Activated CD4-positive, alpha-beta memory T cell treated with anti-CD3 and anti-CD28 coated beads, Interleukin-2, amount 10 ng/mL, durations not matched to agents 7 days and 5 days (primary cell): Measurements from ENCODE around the gene HOXA5. TPM values are rescaled to one million over a fixed set of nuclear protein-coding genes. Genes with fewer than 3 reads are reported as not detected.
A peak's percentile ranks its signal among the peaks of the same experiment; 100 is the strongest.

Source experiments
- CTCF ChIA-PET: fragments of 350-600 bp; sonication (Branson Sonifier 250); formaldehyde crosslinking; loops from one replicate; lab custom pipeline; 2021; ENCODE audit warnings: antibody characterized with exemption, inconsistent platforms; lab: Charles Lee
- POLR2A ChIA-PET: fragments of 350-600 bp; sonication (Branson Sonifier 250); formaldehyde crosslinking; loops from one replicate; lab custom pipeline; 2021; ENCODE audit warnings: antibody characterized with exemption; lab: Charles Lee
- DNase-seq: peaks from one replicate; pipeline ENCODE4 v3.0.0-alpha.2; 2020
- H3K27ac Mint-ChIP-seq: one replicate; pipeline ENCODE4 v1.8.0; 2021; ENCODE audit warnings: mild to moderate bottlenecking, mixed read lengths
- H3K27me3 Mint-ChIP-seq: one replicate; pipeline ENCODE4 v1.8.0; 2021; ENCODE audit warnings: mixed read lengths
- H3K36me3 Mint-ChIP-seq: one replicate; pipeline ENCODE4 v1.8.0; 2021; ENCODE audit warnings: low read depth, mixed read lengths
- H3K4me1 Mint-ChIP-seq: one replicate; pipeline ENCODE4 v1.8.0; 2021; ENCODE audit warnings: mixed read lengths
- H3K4me3 Mint-ChIP-seq: one replicate; pipeline ENCODE4 v1.8.0; 2021; ENCODE audit warnings: mild to moderate bottlenecking, mixed read lengths
- H3K9me3 Mint-ChIP-seq: one replicate; pipeline ENCODE4 v1.8.0; 2021; ENCODE audit warnings: mixed read lengths
- total RNA-seq, 2 experiments: library from RNA; stranded (reverse); gene quantifications; one replicate each; pipeline ENCODE4 v1.2.3, GENCODE V29; 2021

The HOXA5 gene
- not detected for total RNA-seq

DNA sequence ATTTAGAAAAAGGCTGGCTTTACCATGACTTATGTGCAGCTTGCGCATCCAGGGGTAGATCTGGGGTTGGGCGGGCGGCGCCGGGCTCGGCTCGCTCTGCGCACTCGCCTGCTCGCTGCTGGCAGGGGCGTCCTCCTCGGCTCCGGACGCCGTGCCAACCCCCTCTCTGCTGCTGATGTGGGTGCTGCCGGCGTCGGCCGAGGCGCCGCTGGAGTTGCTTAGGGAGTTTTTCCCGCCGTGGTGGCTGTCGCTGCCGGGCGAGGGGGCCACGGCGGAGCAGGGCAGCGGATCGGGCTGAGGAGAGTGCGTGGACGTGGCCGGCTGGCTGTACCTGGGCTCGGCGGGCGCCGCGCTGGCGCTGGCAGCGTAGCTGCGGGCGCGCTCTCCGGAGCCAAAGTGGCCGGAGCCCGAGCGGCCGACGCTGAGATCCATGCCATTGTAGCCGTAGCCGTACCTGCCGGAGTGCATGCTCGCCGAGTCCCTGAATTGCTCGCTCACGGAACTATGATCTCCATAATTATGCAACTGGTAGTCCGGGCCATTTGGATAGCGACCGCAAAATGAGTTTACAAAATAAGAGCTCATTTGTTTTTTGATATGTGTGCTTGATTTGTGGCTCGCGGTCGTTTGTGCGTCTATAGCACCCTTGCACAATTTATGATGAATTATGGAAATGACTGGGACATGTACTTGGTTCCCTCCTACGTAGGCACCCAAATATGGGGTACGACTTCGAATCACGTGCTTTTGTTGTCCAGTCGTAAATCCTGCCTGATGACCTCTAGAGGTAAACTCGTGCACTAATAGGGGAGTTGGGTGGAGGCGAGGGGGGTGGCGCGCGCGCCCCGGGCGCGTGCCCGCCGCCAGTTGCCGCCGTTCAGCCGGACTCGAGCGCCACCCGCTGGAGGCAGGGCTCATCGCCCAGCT, at the start of gene HOXA5:
TSS of gene HOXA5 (minus strand) at position 659 of the 927 bp plus-strand sequence. CDS start at position 585, 74 bp downstream.
- no peaks in the 10 kb centered on the region for H3K36me3 Mint-ChIP-seq
- H3K27ac Mint-ChIP-seq: no peak within 1 kb of the TSS
- no peak for DNase-seq
- CTCF ChIA-PET: interaction anchor here (0.9 to 1.5 kb wide), 2 partner anchors 20 to 464 kb away, joined by 3 read pairs; no protein-coding TSS in a partner anchor
- no peak within 1 kb of the TSS for H3K4me3 Mint-ChIP-seq
- peaks cover 24% of the 10 kb centered on the region for H3K27me3 Mint-ChIP-seq
- no peaks in the 10 kb centered on the region for H3K9me3 Mint-ChIP-seq
- peaks cover 2% of the 10 kb centered on the region for H3K4me1 Mint-ChIP-seq
- POLR2A ChIA-PET: no interaction called here

DNA sequence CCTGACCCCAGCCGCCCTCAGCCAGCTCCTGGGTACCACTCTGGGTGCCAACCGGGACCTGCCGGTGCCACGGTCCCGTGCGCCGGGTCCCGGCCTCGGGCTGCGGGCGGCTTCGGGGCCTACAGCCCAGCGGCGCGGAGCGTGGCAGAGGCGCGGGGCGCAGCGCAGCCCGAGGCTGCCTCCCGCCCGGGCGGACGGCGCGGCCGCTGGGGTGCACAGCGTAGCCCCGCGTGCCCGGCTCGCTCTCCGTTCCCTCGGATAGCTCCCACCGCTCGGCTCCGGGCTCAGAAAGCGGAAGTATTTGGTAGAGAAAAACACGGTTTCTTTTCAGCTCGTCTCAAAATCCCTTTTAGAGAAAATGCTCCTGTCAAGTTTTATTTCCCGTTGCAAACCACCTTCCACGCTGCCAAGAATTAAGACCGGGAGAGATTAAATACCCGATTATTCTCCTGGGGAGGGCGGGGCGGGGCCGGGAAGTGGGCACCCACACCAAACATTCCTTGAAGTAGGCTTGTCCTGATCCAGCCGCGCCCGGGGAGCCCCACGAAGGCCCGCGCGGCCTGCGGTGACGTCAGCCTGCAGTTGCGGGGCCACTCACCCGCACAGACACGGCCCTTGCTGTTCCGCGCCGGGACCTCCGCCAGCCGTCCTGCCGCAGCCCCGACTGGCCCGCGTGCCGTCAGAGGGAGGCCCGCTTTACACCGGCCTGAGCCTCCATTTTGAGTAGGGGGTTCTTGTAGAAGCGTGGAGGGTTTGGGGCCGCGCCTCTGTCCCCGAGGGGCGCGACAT, 49.3 kb upstream of the HOXA5 start:
- H3K27ac Mint-ChIP-seq: no peak overlapping the region
- POLR2A ChIA-PET: no interaction called here

DNA sequence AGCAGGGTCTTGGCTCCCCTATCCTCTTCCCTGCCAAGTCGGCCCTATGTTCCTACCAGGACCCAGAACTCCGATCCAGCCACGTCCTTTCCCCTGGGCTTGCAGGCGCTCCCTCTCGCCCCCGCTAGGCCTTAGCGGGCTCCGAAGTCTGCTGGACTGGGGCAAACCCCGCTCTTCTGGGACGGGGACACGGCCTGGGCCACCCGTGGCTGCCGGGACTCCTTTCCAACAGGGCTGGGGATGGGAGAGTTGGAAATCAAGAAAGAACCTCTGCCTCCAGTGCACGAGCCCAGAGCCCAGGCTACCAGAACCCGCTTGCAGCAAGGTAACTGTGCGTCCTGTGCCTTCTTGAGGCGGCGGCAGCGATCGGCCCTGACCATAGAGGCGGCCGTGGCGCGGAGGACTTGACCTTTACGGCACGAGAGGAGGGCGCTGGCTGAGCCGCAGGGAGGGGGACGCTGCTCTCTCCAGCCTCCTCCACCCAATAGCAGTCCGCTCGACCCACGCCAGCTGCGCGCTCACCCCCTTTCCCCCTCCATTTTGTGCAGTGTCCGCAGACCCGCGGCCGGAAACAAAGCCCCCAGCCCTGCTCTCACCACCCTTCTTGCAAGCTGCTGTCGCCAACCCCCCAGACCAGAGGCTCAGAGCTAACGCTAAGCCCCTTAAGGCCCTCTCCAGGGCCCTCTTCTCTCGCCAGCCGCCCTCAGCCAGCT, 48.5 kb upstream of the HOXA5 start:
- peaks cover 30% of the 10 kb centered on the region for H3K4me1 Mint-ChIP-seq
- CTCF ChIA-PET: no interaction called here
- no peak for DNase-seq
- no peaks in the 10 kb centered on the region for H3K9me3 Mint-ChIP-seq
- peaks cover 89% of the 10 kb centered on the region for H3K27me3 Mint-ChIP-seq
- no peaks in the 10 kb centered on the region for H3K36me3 Mint-ChIP-seq
- H3K27ac Mint-ChIP-seq: peak overlapping the region; percentile 21
- POLR2A ChIA-PET: no interaction called here
- H3K4me3 Mint-ChIP-seq: no peak overlapping the region

More for the DNA sequence above, 49.3 kb upstream of the HOXA5 start:
- Mint-ChIP-seq H3K9me3 (no peaks in the 10 kb centered on the region), H3K36me3 (no peaks in the 10 kb centered on the region), H3K4me1 (peaks cover 25% of the 10 kb centered on the region), H3K27me3 (peaks cover 89% of the 10 kb centered on the region), H3K4me3 (no peak overlapping the region)
- DNase-seq: no peak
- CTCF ChIA-PET: no interaction called here

DNA sequence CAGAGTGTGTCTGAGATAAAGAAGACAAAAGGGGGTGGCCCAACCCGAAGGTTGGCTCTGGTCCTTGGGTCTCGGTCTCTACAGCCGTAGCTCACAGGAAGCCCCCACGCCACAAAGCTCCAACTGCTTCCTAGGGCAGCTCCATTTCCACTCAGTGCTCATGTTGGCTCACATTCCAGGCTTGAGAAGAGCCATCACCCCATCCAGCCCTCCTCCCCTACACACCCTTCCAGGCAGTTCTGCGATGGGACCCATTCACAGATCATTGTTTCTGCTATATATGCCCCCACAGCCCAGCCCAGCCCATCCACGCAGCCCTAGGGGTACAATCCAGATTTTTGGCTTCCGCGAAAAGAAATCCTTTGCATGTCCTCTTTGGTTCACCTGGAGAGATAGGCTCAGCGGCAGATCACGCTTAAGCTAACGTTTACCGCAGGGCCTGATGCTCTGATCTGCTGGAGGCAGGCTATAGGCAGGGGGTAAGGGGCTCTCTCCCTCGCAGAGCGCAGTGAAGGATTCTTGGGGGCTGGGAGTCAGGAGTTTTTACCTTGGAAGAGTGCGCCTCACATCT, 47.8 kb upstream of the HOXA5 start:
- no peaks in the 10 kb centered on the region for H3K9me3 Mint-ChIP-seq
- no peak for DNase-seq
- CTCF ChIA-PET: interaction anchor here (1.8 kb wide), 1 partner anchor 13 kb away, joined by 5 read pairs; no protein-coding TSS in a partner anchor
- peaks cover 92% of the 10 kb centered on the region for H3K27me3 Mint-ChIP-seq
- no peak overlapping the region for H3K4me3 Mint-ChIP-seq
- H3K27ac Mint-ChIP-seq: no peak overlapping the region
- H3K36me3 Mint-ChIP-seq: no peaks in the 10 kb centered on the region
- POLR2A ChIA-PET: no interaction called here
- H3K4me1 Mint-ChIP-seq: peaks cover 29% of the 10 kb centered on the region

DNA sequence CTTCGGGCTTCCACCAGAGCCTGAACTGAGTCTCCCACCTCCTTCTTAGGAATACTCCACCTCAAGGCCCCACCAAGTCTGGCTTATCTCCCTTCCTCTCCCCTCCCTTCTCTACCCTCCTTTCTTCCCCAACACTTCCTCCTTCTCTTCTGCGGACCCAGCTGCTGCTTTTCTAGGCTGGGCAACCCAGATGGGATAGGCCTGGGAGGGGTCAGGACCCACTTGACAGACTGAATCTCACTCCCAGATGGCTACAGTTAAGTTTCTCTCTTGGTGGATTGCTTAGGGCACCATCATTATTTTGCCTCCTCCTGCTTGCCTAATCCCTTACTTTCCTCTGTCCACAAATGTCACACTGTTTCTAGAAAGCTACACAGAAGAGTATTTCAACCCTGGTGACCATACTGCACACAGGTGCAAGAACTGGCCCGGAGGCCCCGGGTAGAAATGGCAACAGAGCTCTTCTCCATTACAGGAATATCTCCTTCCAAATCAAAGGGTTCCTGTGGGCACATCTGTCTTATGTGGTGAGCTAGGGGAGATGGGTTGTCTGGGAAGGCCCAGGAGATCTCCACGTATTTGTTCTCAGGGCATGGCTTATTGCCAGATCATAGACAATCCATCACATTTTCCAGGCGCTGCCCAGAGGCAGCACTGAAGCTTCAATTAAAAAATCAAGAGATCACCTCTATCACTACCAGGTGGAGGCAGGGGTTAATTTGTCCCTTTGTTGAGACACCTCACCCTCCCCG, 46.7 kb upstream of the HOXA5 start:
- Mint-ChIP-seq H3K9me3 (no peaks in the 10 kb centered on the region), H3K36me3 (no peaks in the 10 kb centered on the region), H3K4me3 (no peak overlapping the region), H3K27me3 (peaks cover 96% of the 10 kb centered on the region), H3K4me1 (peaks cover 36% of the 10 kb centered on the region), H3K27ac (no peak overlapping the region)
- DNase-seq: no peak
- CTCF ChIA-PET: interaction anchor here (0.7 to 1.8 kb wide), 2 partner anchors 12 to 386 kb away, joined by 3 to 5 read pairs; no protein-coding TSS in a partner anchor
- POLR2A ChIA-PET: interaction anchor here (0.6 to 1.2 kb wide), 2 partner anchors 15 to 651 kb away, joined by 3 read pairs; no protein-coding TSS in a partner anchor

DNA sequence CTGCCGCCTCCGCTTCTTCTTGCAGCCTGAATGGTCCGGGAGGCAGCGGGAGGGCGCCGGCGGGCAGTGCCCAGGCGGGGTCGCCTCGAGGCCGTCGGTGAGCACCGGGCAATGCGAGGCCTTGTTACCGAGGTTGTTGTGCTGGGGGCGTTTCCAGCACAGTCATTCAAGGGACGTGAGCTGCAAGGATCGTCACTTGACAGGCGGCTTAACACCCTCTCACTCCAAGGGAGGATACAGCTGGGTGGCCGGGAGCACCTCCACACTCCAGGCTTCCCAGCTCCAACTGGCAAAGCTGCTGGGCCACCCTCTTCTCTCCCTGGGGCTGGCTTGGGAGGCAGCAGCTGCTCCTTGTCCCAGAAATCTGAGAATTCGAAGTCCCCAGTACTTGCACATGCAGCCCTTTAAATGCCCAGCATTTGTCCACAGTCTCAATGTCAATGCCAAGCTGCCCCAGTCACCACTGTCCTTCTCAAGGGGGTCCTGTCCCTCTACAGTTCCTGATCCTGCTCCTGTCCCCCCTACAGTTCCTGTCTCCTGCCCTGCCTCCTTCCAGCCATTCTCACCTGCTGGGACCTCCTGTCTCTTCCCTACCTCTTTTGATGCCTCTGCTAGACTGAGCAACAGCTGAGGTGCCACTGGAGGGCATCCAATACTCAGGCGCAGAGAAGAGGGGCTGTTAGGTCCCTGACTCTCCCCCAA, 46.0 kb upstream of the HOXA5 start:
- POLR2A ChIA-PET: interaction anchor here (0.6 to 1.2 kb wide), 2 partner anchors 16 to 651 kb away, joined by 3 read pairs; no protein-coding TSS in a partner anchor
- Mint-ChIP-seq H3K4me1 (peaks cover 41% of the 10 kb centered on the region), H3K4me3 (no peak overlapping the region)

DNA sequence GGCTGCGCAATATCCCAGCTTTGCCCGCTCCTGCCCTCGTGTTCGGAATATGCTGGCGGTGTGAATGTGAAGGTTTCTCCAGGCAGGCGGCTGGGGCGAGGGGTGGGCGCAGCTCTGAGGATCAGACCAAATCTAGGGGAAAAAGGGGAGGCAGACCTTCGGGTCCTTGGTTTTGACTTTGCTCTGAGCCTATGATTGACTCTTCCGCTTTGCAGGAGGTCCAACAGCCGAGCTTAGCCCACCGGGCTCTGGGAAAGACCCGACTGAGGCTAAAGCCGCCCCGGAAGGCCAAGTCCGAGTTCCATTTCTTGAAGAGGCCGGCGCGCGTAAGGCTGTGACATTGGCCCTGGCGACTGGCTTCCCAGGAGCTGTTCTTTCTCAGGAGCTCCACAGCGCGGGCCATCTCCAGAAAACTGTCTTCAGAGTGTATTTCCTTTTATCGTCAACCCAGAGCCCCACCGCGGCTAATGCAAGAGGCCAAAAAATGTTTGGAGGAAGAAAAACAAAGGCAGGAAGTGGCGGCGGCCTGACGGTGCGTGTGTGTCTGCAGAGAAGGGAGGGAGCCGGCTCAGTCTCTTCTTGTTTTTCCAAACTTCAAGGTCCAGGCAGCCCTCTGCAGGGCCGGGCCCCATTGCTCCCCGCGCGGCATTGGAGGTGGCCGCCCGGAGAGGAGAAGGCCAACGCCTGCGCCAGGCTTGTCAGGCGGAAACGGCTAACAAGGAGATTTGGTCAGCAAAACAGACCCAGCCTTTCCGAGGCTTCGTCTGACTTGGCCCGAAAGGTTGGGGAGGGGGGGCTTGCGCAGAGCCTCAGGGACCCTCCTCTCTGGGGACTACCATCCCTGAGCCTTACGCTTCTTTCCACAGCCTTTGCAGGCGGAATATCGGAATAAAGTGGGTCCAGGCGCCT, 45.2 kb upstream of the HOXA5 start:
- H3K27me3 Mint-ChIP-seq: peaks cover 96% of the 10 kb centered on the region
- peaks cover 43% of the 10 kb centered on the region for H3K4me1 Mint-ChIP-seq
- peak overlapping the region; percentile 34 for H3K4me3 Mint-ChIP-seq
- CTCF ChIA-PET: interaction anchor here (0.8 kb wide), 1 partner anchor 10 kb away, joined by 3 read pairs; no protein-coding TSS in a partner anchor
- H3K27ac Mint-ChIP-seq: no peak overlapping the region
- H3K36me3 Mint-ChIP-seq: peaks cover 5% of the 10 kb centered on the region
- DNase-seq: peak; percentile 51
- POLR2A ChIA-PET: interaction anchor here (0.8 to 1.2 kb wide), 2 partner anchors 17 to 21 kb away, joined by 3 read pairs; no protein-coding TSS in a partner anchor
- H3K9me3 Mint-ChIP-seq: no peaks in the 10 kb centered on the region

More for the DNA sequence above, 46.0 kb upstream of the HOXA5 start:
- DNase-seq: no peak
- CTCF ChIA-PET: interaction anchor here (0.6 to 1.8 kb wide), 3 partner anchors 11 to 918 kb away, joined by 3 to 5 read pairs (median 3); no protein-coding TSS in a partner anchor
- peaks cover 5% of the 10 kb centered on the region for H3K36me3 Mint-ChIP-seq
- H3K9me3 Mint-ChIP-seq: no peaks in the 10 kb centered on the region
- no peak overlapping the region for H3K27ac Mint-ChIP-seq
- H3K27me3 Mint-ChIP-seq: peaks cover 96% of the 10 kb centered on the region

DNA sequence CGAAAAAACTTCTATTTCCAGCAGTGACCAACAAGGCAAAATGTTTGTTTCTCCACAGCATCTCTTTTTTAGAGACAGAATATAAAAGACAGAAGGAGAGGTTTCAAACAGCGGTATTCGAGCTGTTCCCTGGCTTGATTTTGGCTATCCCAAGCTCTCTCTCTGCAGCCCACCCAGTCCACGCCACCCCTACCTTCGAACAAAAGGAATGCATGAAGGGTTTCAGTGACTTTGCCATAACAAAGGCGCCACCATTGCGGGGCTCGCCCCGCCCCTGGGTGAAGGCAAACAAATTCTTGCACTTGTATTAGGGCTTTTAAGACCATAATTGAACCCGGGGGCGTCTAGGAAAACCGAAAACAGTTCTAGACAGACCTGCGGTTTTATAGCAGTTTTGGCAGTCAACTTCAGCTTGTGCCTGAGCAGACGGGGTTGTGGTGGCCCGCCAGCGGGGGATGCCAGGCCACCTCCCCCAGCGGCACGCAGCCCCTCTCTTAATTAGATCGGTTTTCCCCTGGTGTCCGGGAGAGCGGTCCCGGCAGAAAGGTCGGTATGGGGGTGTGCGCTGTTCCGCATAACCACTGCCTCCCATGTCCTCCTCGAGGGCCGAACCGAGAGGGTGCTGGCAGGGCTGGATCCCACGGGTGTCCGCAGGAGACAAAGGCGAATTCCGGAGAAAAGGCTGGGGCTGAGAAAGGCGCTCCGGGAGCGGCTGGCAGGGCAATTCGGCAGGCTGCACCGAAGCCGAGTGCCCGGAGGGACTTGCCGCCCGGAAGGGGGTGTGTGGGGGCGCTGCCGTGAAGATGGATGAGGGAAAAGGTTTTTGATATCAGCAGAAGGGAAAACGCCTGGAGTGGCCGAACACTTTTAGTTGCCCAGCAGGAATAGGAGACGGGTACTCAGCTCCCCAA, 44.2 kb upstream of the HOXA5 start:
- H3K4me3 Mint-ChIP-seq: peak overlapping the region; percentile 34
- ChIA-PET CTCF (interaction anchor here (0.8 to 4.7 kb wide), 4 partner anchors 8 to 1335 kb away, joined by 3 to 26 read pairs (median 5); no protein-coding TSS in a partner anchor), POLR2A (interaction anchor here (0.8 to 1.0 kb wide), 2 partner anchors 14 to 20 kb away, joined by 3 to 4 read pairs; no protein-coding TSS in a partner anchor)
- no peak for DNase-seq
- H3K9me3 Mint-ChIP-seq: no peaks in the 10 kb centered on the region
- peaks cover 40% of the 10 kb centered on the region for H3K4me1 Mint-ChIP-seq
- peaks cover 5% of the 10 kb centered on the region for H3K36me3 Mint-ChIP-seq
- no peak overlapping the region for H3K27ac Mint-ChIP-seq
- H3K27me3 Mint-ChIP-seq: peaks cover 93% of the 10 kb centered on the region

DNA sequence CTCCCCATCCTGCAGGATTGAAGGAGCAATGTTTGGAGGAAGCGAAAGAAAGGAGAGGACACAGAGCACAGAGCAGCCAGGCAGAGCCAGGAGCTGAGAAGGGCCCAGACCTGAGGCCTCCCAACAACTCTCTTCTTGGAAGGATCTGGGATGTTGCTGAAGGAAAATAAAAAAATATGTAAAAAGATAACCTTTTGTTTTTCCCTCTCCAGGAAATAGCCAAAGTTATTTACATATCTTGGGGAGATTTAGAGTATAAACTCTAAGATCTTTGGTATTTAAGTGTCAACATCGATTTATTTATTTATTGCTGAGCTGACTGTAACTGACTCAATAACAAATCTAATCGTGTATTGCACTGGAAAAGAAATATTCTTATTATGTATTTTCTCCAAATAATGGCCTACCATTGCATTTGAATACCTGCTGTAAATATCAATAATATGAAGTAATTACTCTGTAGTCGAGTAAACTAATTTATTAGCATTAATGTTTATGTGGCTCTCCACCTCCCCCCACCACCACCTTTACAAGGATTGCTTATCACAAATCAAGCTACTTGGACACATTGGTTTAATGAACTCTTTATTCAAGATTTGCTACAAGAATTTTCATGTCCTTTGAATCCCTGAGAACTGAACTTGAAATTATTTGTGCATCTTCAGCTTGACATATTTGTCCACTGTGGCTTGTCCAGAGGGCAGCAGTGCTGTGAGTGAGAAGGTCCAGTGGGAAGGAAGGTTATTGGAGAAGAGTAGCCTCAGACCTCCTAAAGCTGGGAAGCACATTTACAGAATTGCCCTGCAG, 43.4 kb upstream of the HOXA5 start:
- CTCF ChIA-PET: interaction anchor here (0.9 to 4.7 kb wide), 4 partner anchors 9 to 1335 kb away, joined by 3 to 26 read pairs (median 6); no protein-coding TSS in a partner anchor
- peaks cover 93% of the 10 kb centered on the region for H3K27me3 Mint-ChIP-seq
- no peaks in the 10 kb centered on the region for H3K9me3 Mint-ChIP-seq
- DNase-seq: no peak
- peaks cover 5% of the 10 kb centered on the region for H3K36me3 Mint-ChIP-seq
- peaks cover 37% of the 10 kb centered on the region for H3K4me1 Mint-ChIP-seq
- H3K4me3 Mint-ChIP-seq: no peak overlapping the region
- POLR2A ChIA-PET: interaction anchor here (0.9 to 1.0 kb wide), 2 partner anchors 14 to 15 kb away, joined by 3 to 4 read pairs; no protein-coding TSS in a partner anchor
- H3K27ac Mint-ChIP-seq: no peak overlapping the region
